ENCODE results near the gene AHR. TPM values are rescaled to one million over a fixed set of nuclear protein-coding genes. Genes with fewer than 3 reads are reported as not detected.
"Not testable (repeated sequence)": the region's sequence is repeated elsewhere in the genome, so short reads cannot be mapped to it uniquely, and the experiment has no call there.

Gene AHR
- polyA plus RNA-seq, 1 donor, result 37.9 TPM

DNA sequence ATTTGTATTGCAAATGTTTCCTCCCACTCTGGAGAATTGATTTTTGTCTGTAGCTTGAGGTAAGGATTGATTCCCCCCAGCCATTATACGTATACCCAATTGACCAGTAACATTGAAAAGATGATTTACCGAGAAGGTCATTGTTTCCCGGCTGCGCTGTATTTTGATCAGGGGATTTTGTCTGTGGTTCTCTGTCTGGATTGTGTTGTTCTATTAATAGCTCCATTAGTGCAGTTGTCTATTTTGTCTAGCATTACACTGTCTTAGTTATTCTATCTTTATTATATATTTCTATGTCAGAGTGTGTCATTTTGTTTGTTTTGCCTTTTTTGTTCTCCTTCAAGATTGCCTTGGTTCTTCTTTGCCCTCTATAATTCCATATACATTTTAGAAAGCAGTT lies 37.7 kb downstream of the AHR start:
- H3K9me3 ChIP-seq (ENCODE audit: control insufficient read depth, low read depth, low read length), result no peaks in the 10 kb centered on the region
- H3K4me3 ChIP-seq (ENCODE audit: low read length), result no peak overlapping the region
- DNase-seq, result no peak
- WGBS (ENCODE audit: insufficient coverage, low lambda C conversion rate), result no CpG with 5 or more reads among the region's 4 CpGs
- H3K27me3 ChIP-seq (ENCODE audit: control insufficient read depth, insufficient read depth, low read length), result no peaks in the 10 kb centered on the region
- peaks cover 30% of the 10 kb centered on the region for H3K36me3 ChIP-seq (ENCODE audit: control insufficient read depth, insufficient read depth, low read length)
- no peak overlapping the region for H3K27ac ChIP-seq (ENCODE audit: low read length)
- H3K4me1 ChIP-seq (ENCODE audit: control insufficient read depth, insufficient read depth, low read length), result no peaks in the 10 kb centered on the region

DNA sequence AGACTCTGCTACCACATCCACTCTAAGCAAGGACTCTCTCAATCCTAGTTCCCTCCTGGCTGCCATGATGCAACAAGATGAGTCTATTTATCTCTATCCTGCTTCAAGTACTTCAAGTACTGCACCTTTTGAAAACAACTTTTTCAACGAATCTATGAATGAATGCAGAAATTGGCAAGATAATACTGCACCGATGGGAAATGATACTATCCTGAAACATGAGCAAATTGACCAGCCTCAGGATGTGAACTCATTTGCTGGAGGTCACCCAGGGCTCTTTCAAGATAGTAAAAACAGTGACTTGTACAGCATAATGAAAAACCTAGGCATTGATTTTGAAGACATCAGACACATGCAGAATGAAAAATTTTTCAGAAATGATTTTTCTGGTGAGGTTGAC lies 40.7 kb downstream of the AHR start:
- Histone ChIP-seq H3K27ac (ENCODE audit: low read length) (no peak overlapping the region), H3K27me3 (ENCODE audit: control insufficient read depth, insufficient read depth, low read length) (no peaks in the 10 kb centered on the region), H3K4me3 (ENCODE audit: low read length) (no peak overlapping the region), H3K36me3 (ENCODE audit: control insufficient read depth, insufficient read depth, low read length) (peaks cover 28% of the 10 kb centered on the region), H3K4me1 (ENCODE audit: control insufficient read depth, insufficient read depth, low read length) (no peaks in the 10 kb centered on the region), H3K9me3 (ENCODE audit: control insufficient read depth, low read depth, low read length) (no peaks in the 10 kb centered on the region)
- WGBS (ENCODE audit: insufficient coverage, low lambda C conversion rate), result 87% methylated on average over 2 of the region's 2 CpGs
- DNase-seq, result no peak

DNA sequence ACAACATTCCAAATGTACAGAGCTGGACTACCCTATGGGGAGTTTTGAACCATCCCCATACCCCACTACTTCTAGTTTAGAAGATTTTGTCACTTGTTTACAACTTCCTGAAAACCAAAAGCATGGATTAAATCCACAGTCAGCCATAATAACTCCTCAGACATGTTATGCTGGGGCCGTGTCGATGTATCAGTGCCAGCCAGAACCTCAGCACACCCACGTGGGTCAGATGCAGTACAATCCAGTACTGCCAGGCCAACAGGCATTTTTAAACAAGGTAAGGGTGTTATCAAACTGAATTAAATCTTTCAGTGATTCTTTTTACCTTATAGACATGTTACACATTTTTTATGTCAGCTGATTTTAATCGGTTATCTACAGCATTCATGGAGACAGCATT lies 41.5 kb downstream of the AHR start:
- peaks cover 28% of the 10 kb centered on the region for H3K36me3 ChIP-seq (ENCODE audit: control insufficient read depth, insufficient read depth, low read length)
- H3K27ac ChIP-seq (ENCODE audit: low read length), result no peak overlapping the region
- no peaks in the 10 kb centered on the region for H3K4me1 ChIP-seq (ENCODE audit: control insufficient read depth, insufficient read depth, low read length)
- H3K9me3 ChIP-seq (ENCODE audit: control insufficient read depth, low read depth, low read length), result no peaks in the 10 kb centered on the region
- H3K27me3 ChIP-seq (ENCODE audit: control insufficient read depth, insufficient read depth, low read length), result no peaks in the 10 kb centered on the region
- DNase-seq, result no peak
- WGBS (ENCODE audit: insufficient coverage, low lambda C conversion rate), result no CpG with 5 or more reads among the region's 4 CpGs
- no peak overlapping the region for H3K4me3 ChIP-seq (ENCODE audit: low read length)

- no CpG with 5 or more reads among the region's 1 CpG for WGBS (ENCODE audit: insufficient coverage, low lambda C conversion rate)
- H3K27ac ChIP-seq (ENCODE audit: low read length), result no peak overlapping the region
- H3K4me1 ChIP-seq (ENCODE audit: control insufficient read depth, insufficient read depth, low read length), result no peaks in the 10 kb centered on the region
- no peak overlapping the region for H3K4me3 ChIP-seq (ENCODE audit: low read length)
- peaks cover 28% of the 10 kb centered on the region for H3K36me3 ChIP-seq (ENCODE audit: control insufficient read depth, insufficient read depth, low read length)
- H3K27me3 ChIP-seq (ENCODE audit: control insufficient read depth, insufficient read depth, low read length), result no peaks in the 10 kb centered on the region
- DNase-seq, result no peak
- H3K9me3 ChIP-seq (ENCODE audit: control insufficient read depth, low read depth, low read length), result no peaks in the 10 kb centered on the region
Observed at GRCh38 chr7:17340655-17341054, 42.2 kb downstream of the AHR start.

- H3K4me3 ChIP-seq (ENCODE audit: low read length), result no peak overlapping the region
- no peaks in the 10 kb centered on the region for H3K27me3 ChIP-seq (ENCODE audit: control insufficient read depth, insufficient read depth, low read length)
- H3K27ac ChIP-seq (ENCODE audit: low read length), result no peak overlapping the region
- H3K9me3 ChIP-seq (ENCODE audit: control insufficient read depth, low read depth, low read length), result no peaks in the 10 kb centered on the region
- 83% methylated on average over 1 of the region's 2 CpGs for WGBS (ENCODE audit: insufficient coverage, low lambda C conversion rate)
- no peaks in the 10 kb centered on the region for H3K4me1 ChIP-seq (ENCODE audit: control insufficient read depth, insufficient read depth, low read length)
- H3K36me3 ChIP-seq (ENCODE audit: control insufficient read depth, insufficient read depth, low read length), result peaks cover 29% of the 10 kb centered on the region
- no peak for DNase-seq
Observed at GRCh38 chr7:17342756-17343155, 44.3 kb downstream of the AHR start.

DNA sequence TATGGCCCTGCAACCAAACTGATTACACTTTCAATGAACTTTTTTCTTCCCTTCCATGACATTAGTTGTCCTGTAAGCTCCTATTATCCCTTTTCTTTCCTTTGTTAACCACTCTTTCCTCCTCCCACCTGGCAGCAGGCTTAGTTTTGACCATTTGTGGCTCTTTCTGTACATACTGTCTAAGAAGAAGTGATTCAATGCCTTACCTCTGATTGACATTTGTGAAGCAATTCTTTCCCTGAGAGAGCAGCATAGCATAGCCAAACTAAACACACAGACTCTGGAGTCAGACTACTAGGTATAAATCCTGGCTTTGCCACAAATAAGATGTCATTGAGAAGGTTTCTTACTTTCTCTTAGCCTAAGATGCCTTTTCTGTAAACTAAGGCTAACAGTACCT lies 48.9 kb downstream of the AHR start:
- DNase-seq, result no peak
- H3K9me3 ChIP-seq (ENCODE audit: control insufficient read depth, low read depth, low read length), result no peaks in the 10 kb centered on the region

DNA sequence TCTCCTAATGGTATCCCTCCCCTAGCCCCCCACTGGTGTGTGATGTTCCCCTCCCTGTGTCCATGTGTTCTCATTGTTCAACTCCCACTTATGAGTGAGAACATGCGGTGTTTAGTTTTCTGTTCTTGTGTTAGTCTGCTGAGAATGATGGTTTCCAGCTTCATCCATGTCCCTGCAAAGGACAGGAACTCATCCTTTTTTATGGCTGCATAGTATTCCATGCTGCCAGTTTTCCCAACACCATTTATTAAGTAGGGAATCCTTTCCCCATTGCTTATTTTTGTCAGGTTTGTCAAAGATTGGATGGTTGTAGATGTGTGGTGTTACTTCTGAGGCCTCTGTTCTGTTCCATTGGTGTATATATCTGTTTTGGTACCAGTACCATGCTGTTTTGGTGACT lies 50.5 kb downstream of the AHR start:
- H3K9me3 ChIP-seq (ENCODE audit: control insufficient read depth, low read depth, low read length); H3K36me3 ChIP-seq (ENCODE audit: control insufficient read depth, insufficient read depth, low read length); DNase-seq; H3K4me1 ChIP-seq (ENCODE audit: control insufficient read depth, insufficient read depth, low read length); H3K27ac ChIP-seq (ENCODE audit: low read length); H3K4me3 ChIP-seq (ENCODE audit: low read length); H3K27me3 ChIP-seq (ENCODE audit: control insufficient read depth, insufficient read depth, low read length): not testable (repeated sequence)
- WGBS (ENCODE audit: insufficient coverage, low lambda C conversion rate), result no CpG with 5 or more reads among the region's 1 CpG

More for the DNA sequence above, 48.9 kb downstream of the AHR start:
- Histone ChIP-seq H3K27ac (ENCODE audit: low read length) (no peak overlapping the region), H3K27me3 (ENCODE audit: control insufficient read depth, insufficient read depth, low read length) (no peaks in the 10 kb centered on the region), H3K4me1 (ENCODE audit: control insufficient read depth, insufficient read depth, low read length) (no peaks in the 10 kb centered on the region), H3K4me3 (ENCODE audit: low read length) (no peak overlapping the region), H3K36me3 (ENCODE audit: control insufficient read depth, insufficient read depth, low read length) (peaks cover 7% of the 10 kb centered on the region)

DNA sequence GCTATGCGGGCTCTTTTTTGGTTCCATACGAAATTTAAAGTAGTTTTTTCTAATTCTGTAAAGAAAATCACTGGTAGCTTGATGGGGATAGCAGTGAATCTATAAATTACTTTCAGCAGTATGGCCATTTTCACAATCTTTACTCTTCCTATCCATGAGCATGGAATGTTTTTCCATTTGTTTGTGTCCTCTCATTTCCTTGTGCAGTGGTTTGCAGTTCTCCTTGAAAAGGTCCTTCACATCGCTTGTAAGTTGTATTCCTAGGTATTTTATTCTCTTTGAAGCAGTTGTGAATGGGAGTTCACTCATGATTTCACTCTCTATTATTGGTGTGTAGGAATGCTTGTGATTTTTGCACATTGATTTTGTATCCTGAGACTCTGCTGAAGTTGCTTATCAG lies 51.9 kb downstream of the AHR start:
- not testable (repeated sequence) for H3K27me3 ChIP-seq (ENCODE audit: control insufficient read depth, insufficient read depth, low read length); H3K27ac ChIP-seq (ENCODE audit: low read length); DNase-seq; H3K4me1 ChIP-seq (ENCODE audit: control insufficient read depth, insufficient read depth, low read length); H3K36me3 ChIP-seq (ENCODE audit: control insufficient read depth, insufficient read depth, low read length); H3K9me3 ChIP-seq (ENCODE audit: control insufficient read depth, low read depth, low read length); H3K4me3 ChIP-seq (ENCODE audit: low read length)
- 87% methylated on average over 2 of the region's 3 CpGs for WGBS (ENCODE audit: insufficient coverage, low lambda C conversion rate)

DNA sequence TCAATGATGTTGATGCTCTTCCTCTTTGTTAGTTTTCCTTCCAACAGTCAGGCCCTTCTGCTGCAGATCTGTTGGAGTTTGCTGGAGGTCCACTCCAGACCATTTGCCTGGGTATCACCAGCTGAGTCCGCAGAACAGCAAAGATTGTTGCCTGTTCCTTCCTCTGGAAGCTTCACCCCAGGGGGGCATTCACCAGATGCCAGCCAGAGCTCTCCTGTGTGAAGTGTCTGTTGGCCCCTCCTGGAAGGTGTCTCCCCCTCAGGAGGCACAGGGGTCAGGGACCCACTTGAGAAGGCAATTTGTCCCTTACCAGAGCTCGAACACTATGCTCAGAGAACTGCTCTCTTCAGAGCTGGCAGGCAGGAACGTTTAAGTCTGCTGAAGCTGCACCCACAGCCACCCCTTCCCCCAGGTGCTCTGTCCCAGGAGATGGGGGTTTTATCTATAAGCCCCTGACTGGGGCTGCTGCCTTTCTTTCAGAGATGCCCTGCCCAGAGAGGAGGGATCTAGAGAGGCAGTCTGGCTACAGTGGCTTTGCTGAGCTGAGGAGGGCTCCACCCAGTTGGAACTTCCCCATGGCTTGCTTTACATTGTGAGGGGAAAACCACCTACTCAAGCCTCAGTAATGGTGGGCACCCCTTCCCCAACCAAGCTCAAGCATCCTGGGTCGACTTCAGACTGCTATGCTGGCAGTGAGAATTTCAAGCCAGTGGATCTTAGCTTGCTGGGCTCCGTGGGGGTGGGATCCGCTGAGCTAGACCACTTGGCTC lies 55.4 kb downstream of the AHR start:
- H3K4me3 ChIP-seq (ENCODE audit: low read length); DNase-seq; H3K4me1 ChIP-seq (ENCODE audit: control insufficient read depth, insufficient read depth, low read length); H3K9me3 ChIP-seq (ENCODE audit: control insufficient read depth, low read depth, low read length); H3K27me3 ChIP-seq (ENCODE audit: control insufficient read depth, insufficient read depth, low read length); H3K27ac ChIP-seq (ENCODE audit: low read length); H3K36me3 ChIP-seq (ENCODE audit: control insufficient read depth, insufficient read depth, low read length): not testable (repeated sequence)
- WGBS (ENCODE audit: insufficient coverage, low lambda C conversion rate), result no CpG with 5 or more reads among the region's 6 CpGs

DNA sequence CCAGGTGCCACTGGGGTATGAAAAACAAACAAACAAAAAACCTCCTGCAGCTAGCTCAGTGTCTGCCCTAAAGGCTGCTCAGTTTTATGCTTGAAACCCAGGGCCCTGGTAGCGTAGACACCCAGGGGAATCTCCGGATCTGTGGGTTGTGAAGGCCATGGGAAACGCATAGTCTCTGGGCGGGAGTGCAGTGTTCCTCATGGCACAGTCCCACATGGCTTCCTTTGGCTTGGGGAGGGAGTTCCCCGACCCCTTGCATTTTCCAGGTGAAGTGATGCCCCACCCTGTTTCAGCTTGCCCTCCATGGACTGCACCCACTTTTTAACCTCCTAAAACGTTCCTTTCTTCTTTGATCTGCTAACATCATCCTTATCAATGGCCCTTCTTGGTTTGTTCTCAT lies 56.0 kb downstream of the AHR start:
- H3K4me3 ChIP-seq (ENCODE audit: low read length), result no peak overlapping the region
- H3K9me3 ChIP-seq (ENCODE audit: control insufficient read depth, low read depth, low read length), result no peaks in the 10 kb centered on the region
- H3K27me3 ChIP-seq (ENCODE audit: control insufficient read depth, insufficient read depth, low read length), result no peaks in the 10 kb centered on the region
- H3K4me1 ChIP-seq (ENCODE audit: control insufficient read depth, insufficient read depth, low read length), result no peaks in the 10 kb centered on the region
- no peak overlapping the region for H3K27ac ChIP-seq (ENCODE audit: low read length)
- DNase-seq, result no peak
- 60% methylated on average over 1 of the region's 6 CpGs for WGBS (ENCODE audit: insufficient coverage, low lambda C conversion rate)
- no peaks in the 10 kb centered on the region for H3K36me3 ChIP-seq (ENCODE audit: control insufficient read depth, insufficient read depth, low read length)

GRCh38 chr7:17355050-17355449 lies 56.6 kb downstream of the AHR start:
- H3K27ac ChIP-seq (ENCODE audit: low read length), result no peak overlapping the region
- no peaks in the 10 kb centered on the region for H3K9me3 ChIP-seq (ENCODE audit: control insufficient read depth, low read depth, low read length)
- H3K4me1 ChIP-seq (ENCODE audit: control insufficient read depth, insufficient read depth, low read length), result no peaks in the 10 kb centered on the region
- no peak for DNase-seq
- H3K36me3 ChIP-seq (ENCODE audit: control insufficient read depth, insufficient read depth, low read length), result no peaks in the 10 kb centered on the region
- no peaks in the 10 kb centered on the region for H3K27me3 ChIP-seq (ENCODE audit: control insufficient read depth, insufficient read depth, low read length)
- H3K4me3 ChIP-seq (ENCODE audit: low read length), result no peak overlapping the region
